SKM-1 treated with dmso at 0.1 percent for 144 hours (cell line): Measurements from ENCODE around the gene OR11A1.
"Not testable (repeated sequence)": the region's sequence is repeated elsewhere in the genome, so short reads cannot be mapped to it uniquely, and the experiment has no call there.

Source experiments
- DNase-seq: peaks from one replicate; lab custom pipeline; 2025; ENCODE audit not compliant: unreplicated experiment; lab: John Stamatoyannopoulos, UW

OR11A1 gene

GRCh38 chr6:29479560-29479959 lies 22.7 kb upstream of the OR11A1 start:
- DNase-seq, result no peak

- no peak for DNase-seq
These were observed 21.9 kb upstream of the OR11A1 start for GRCh38 chr6:29478740-29479139.

GRCh38 chr6:29477923-29478450 lies 21.1 kb upstream of the OR11A1 start:
- DNase-seq, result no peak

- DNase-seq, result no peak
These were observed 18.1 kb upstream of the OR11A1 start for GRCh38 chr6:29474996-29475395.

- no peak for DNase-seq
These were observed 9.4 kb upstream of the OR11A1 start for GRCh38 chr6:29466241-29466640.

GRCh38 chr6:29465801-29466200 lies 8.9 kb upstream of the OR11A1 start:
- DNase-seq, result no peak

GRCh38 chr6:29465279-29465678 lies 8.4 kb upstream of the OR11A1 start:
- DNase-seq, result no peak

- DNase-seq, result no peak
These were observed 5.2 kb upstream of the OR11A1 start for GRCh38 chr6:29462022-29462421.

- no peak for DNase-seq
These were observed 4.3 kb upstream of the OR11A1 start for GRCh38 chr6:29461021-29461814.

GRCh38 chr6:29451471-29452193 lies 5.2 kb downstream of the OR11A1 start:
- no peak for DNase-seq

- DNase-seq, result no peak
These were observed 9.2 kb downstream of the OR11A1 start for GRCh38 chr6:29447670-29448069.

- not testable (repeated sequence) for DNase-seq
These were observed 12.8 kb downstream of the OR11A1 start for GRCh38 chr6:29444031-29444430.

- no peak for DNase-seq
These were observed 14.2 kb downstream of the OR11A1 start for GRCh38 chr6:29442719-29443118.

GRCh38 chr6:29439006-29439405 lies 17.9 kb downstream of the OR11A1 start, which contains the start of gene OR10C1:
OR10C1 (plus strand) TSS chr6:29439306; CDS start chr6:29440016, 710 bp downstream.
- DNase-seq, result no peak

GRCh38 chr6:29436730-29437129 lies 20.1 kb downstream of the OR11A1 start:
- not testable (repeated sequence) for DNase-seq

- no peak for DNase-seq
These were observed 30.2 kb downstream of the OR11A1 start for GRCh38 chr6:29426654-29427053.

- no peak for DNase-seq
These were observed 31.8 kb downstream of the OR11A1 start for GRCh38 chr6:29425075-29425474.

- no peak for DNase-seq
These were observed 32.3 kb downstream of the OR11A1 start for GRCh38 chr6:29424575-29424974.

GRCh38 chr6:29424168-29424567 lies 32.7 kb downstream of the OR11A1 start:
- no peak for DNase-seq

GRCh38 chr6:29419516-29419915 lies 37.4 kb downstream of the OR11A1 start:
- no peak for DNase-seq

- no peak for DNase-seq
These were observed 42.3 kb downstream of the OR11A1 start, which contains the start of gene OR12D1 for GRCh38 chr6:29414588-29414987. OR12D1 (plus strand) TSS chr6:29414928.

GRCh38 chr6:29403801-29404200 lies 53.1 kb downstream of the OR11A1 start:
- no peak for DNase-seq
